Right renal cortex interstitium (tissue), 3 donors: ENCODE measurements around the gene CCDC12. TPM values are rescaled to one million over a fixed set of nuclear protein-coding genes. Genes with fewer than 3 reads are reported as not detected.

Experiments used
- DNase-seq, 3 donors: peaks; one replicate each; pipeline ENCODE4 v3.0.0-alpha.2; 2013; ENCODE audit warnings: low read depth in 3 of 3, low spot score in 2 of 3
- polyA plus RNA-seq, 3 donors: library from polyadenylated mRNA; unstranded; fragments of 120-200 nt; gene quantifications; one replicate each; pipeline ENCODE4 v1.2.1, GENCODE V29; 2013; ENCODE audit not compliant: insufficient read length in 3 of 3

The CCDC12 gene
- polyA plus RNA-seq, 3 donors = 48.4 to 56.9 (median 55.7) TPM

DNA sequence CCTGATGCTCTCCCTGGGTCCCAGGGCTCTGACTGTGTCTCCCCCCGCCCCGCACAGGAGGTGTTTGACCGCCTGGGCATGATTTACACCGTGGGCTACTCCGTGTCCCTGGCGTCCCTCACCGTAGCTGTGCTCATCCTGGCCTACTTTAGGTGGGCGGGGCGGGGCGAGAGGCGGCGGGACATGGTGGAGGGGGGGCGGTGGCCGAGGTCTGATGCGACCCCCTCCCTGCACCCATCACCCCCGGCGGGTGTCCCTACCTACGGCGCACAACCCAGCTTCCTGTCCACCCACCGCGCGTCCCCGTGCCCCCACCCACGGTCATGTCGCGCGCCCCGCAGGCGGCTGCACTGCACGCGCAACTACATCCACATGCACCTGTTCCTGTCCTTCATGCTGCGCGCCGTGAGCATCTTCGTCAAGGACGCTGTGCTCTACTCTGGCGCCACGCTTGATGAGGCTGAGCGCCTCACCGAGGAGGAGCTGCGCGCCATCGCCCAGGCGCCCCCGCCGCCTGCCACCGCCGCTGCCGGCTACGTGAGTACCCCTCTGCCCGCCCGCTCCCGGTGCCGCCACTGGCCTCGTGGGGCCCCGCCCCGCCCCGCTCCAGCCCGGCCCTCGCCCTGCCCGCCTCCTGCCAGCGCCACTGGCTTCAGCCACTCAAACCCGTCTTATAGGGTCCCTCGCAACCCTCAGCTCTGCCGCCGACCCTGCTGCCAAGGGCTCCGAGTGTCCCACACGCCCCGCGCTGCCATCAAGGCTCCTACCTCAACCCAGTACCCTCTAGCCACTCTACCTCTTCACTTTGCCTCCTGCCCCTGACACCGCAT, 78.0 kb downstream of the CCDC12 start:
- DNase-seq = no peak

DNA sequence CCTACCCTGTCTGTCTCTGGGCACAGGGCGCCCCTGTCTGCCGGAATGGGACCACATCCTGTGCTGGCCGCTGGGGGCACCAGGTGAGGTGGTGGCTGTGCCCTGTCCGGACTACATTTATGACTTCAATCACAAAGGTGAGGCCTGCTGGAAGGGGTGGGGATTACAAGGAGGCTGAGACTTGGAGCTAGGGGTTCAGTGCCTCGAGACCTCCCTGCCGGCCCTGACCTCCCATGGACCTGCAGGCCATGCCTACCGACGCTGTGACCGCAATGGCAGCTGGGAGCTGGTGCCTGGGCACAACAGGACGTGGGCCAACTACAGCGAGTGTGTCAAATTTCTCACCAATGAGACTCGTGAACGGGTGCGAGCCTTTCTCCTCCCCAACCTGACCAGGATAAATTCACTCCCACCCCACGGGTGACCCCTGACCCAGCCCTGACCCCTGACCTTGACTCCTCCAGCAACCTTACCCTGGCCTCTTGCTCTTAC, 78.7 kb downstream of the CCDC12 start:
- no peak for DNase-seq

DNA sequence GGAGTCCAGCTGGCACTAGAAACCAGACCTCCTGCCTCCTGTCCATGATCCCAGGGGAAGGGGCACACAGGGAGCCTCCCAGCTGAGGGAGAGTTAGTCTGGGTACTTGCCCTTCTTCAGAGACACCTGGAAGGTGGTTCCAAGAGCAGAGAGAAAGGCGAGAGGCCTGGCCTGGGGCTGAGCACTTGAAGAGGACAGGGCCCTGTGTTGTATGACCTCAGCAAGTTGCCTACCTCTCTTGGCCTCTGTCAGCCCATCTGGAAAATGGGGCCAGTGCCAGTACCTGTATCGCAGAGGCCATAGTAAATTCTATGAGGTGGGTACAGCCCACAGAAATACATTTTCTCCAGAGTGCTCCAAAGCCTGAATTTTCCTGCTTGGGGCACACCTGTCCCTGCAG, 79.5 kb downstream of the CCDC12 start:
- DNase-seq = no peak

DNA sequence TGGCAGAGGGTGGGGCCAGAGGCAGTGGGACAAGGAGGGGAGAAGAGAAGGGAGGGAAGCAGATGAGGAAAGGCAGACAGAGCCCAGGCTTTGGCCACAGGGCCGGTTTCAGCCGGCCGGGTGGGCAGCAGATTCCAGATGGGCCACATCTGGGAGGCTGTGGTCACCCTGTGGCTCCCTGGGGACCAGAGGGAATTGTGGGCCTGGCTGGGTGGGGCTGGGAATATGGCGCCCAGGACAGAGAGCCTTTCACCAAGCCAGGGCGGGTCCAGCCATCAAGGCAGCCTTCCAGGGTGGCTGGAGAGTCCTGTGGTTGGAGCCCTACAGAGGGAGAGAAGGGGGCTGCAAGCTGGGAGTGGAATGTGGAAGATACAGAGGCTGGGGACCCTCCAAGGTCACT, 80.2 kb downstream of the CCDC12 start:
- no peak for DNase-seq

DNA sequence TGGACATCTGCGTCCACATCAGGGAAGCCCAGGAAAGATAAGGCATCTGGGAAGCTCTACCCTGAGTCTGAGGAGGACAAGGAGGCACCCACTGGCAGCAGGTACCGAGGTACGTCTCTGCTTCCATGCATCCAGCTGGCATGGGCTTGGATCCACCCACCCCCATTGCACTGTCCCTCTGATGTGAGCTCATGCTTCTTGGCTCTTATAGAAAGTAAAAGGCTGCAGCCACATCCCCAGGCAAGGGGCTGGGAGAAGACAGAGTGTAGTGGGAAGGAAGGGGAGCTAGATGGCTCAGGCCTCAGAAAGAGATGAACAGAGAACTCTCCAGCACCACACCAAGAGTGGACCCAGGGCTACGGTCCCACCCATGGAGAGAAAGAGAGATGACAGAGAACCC, 80.8 kb downstream of the CCDC12 start:
- DNase-seq = no peak

DNA sequence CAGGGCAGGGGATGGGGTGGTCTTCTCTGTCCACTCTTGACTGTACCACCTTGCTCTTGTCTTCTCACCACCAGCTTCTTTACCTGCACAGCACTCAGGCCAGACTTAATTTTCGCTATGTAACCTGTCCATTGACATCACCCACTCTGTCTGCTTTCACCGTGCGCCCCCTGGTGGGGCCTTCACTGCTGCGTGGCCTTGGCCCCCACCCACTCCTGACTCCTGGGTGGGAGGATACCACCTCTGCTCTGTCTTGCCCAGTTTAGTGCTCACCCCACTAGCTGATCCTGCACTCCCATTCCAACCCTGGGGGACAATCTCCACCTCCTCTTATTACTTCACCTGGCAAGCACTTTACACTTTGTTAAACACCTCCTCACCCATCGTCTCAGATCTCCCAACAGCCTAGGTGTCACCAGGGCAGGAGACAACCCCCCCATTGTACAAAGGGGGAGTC, 81.3 kb downstream of the CCDC12 start:
- DNase-seq = no peak

DNA sequence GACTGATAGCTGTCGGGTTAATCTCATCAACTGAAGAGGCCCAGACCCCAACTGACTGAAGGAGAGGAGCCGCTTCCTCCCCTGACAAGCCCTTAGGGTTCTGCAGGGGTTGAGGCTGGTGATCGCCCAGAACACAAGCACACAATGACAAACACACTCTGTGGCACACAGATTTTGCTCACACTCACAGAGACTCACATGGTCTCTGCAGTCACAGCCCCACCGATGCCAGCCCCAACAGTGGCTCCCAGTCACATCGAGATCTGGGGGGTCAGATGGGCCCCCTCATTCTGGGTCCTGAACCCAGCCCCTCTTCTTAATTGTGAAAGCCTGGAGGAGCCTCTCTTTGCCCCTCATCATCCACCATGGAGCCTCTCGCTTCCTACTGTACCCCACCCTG, 82.3 kb downstream of the CCDC12 start:
- no peak for DNase-seq

DNA sequence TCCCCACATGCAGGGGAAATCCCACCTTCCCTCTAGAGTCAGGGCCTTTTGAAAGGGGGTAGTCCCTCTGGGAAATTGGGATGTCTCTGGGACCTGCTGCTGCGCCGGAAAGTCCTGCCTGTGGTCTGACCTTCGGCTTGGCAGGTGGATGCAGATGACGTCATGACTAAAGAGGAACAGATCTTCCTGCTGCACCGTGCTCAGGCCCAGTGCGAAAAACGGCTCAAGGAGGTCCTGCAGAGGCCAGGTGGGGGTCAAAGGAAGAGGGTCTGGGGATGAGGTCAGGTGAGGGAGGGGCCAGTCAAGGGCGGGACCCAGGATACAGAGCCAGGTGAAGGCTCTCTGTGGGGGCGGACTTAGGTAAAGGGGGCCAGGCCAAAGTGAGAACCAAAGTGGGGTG, 82.8 kb downstream of the CCDC12 start:
- no peak for DNase-seq

DNA sequence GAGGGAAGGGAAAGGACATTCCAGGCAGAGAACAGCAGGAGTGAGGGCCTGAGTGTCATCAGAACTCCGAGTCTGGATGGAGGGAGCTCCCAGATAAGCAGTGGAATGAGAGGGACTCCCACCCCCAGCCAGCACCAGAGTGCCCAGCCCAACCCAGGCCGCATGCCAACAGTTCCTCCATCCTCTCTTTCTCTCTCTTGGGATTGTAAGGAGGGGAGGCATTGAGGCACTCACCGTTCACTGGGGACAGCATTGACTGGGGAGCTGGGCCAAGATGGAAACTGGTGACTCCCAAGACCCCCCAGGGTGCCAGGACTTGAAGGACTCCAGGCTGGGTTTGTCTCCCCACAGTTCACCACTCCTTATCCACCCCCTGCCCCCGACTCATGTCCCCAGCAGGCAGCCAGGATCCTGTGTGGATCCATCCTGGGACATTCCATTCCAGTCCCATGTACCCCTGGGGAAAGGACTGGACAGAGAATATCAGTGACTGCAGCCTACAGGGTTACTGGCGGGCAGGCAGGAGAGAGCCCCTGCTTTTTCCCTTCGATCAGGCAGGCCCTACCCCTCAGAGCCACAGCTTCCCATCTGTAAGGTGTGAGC, 83.3 kb downstream of the CCDC12 start:
- DNase-seq = no peak

DNA sequence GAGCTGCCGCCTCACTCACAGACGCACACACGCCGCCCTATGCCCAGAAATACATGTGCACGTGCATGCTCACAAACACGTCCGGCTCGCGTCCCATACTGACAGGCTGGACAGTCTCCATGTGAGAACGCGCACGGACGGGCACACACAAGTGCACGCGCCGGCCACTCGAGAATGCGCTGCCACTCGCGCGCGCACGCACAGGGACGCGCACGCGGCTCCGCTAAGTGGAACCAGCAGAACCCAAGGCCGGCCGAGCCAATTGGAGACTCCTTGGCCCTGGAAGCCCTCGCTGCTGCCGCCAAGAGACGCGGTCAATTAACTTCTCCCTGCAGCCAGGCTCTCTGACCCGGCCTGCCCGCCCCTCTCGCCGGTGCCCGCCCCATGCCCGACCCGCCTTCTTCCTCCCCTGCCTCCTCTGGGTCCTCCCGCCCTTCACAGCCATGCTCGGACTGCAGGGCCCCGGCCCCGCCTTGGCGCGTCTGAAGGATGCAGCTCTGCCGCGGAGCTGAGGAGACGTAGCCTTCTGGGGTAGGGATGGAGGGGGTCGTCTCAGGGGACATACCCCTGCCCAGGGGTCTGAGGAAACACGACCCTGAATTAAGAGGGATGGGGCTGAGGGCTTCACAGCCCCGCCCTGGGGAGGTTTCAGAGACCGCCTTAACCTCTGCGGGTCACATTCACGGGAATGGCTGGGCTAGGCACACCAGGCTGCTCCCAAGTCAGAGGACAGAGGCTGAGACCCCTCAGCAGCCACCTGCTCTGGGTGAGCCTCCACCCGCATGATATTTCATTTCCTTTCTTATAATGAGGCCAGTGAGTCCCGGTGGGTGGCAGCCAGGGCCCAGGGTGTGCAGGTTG, 84.0 kb downstream of the CCDC12 start:
- DNase-seq = no peak

DNA sequence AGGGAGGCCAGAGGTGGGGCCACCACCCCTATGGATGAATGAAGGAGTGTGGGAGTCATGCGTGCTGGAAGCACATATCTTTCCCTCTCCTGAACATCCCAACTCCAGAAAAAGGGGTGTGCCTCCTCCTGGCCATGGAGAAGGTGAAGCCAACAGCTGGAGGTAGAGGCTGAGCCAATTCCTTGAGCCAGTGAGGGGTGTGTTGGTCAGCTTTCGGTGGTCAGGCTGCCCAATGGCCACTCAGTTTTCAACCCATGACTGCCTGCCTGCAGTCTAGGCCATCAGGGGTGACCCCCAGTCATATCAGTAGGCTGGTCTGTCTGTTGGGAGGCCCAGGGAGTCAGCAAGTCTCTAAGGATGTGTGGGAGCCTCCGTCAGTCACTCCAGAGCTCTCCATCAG, 85.4 kb downstream of the CCDC12 start:
- no peak for DNase-seq

DNA sequence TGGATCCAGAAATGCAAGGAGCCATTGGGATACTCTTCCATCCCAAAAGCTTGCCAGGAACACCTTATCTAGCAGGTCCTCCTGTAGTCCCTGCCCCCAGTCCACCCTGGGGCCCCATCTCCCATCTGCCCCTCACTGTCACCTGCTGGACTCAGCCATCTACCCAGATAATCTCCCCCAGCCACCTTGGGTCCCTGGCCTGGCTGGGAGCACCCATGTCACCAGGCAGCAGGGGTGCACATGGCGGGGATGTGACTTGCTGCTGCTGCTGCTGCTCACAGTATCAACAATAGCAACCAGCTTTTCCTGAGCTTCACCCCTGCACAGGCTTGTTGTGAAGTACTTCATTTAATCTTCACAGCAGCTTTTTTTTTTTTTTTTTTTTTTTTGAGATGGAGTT, 86.4 kb downstream of the CCDC12 start:
- no peak for DNase-seq

DNA sequence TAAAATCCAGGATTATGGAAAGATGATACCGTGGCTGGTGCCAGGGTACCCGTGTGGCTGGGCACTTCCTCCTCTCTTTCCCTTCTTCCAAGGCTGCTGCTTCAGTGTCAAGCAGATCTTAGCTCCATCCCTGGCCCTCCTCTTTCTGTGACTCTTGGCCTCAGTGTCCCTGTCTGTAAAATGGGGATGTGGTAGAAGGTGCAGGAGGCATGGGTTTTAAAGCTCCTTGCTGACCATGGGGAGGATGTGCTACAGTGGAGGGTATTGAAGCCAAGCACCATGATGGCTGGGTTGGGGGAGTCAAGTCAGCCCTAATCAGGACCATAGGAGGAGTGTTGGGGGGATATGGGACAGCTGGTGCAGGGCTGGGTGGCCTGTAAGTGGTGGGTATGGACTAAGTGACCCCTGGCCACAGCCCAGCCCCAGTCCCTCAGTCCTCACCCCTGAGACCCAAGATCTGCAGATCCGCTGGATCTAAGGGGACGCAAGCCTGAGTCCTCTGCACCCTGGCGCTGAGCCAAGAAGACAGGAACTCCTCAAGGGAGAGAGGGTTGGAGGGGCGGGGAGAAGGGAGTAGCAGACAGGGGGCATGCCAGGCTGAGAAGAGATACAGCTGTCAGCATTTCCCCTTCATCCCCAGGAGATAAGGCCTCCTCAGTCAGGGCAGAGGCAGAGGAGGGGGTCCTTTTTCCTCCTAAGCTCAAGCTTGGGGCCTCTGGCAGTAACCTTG, 87.0 kb downstream of the CCDC12 start:
- no peak for DNase-seq

DNA sequence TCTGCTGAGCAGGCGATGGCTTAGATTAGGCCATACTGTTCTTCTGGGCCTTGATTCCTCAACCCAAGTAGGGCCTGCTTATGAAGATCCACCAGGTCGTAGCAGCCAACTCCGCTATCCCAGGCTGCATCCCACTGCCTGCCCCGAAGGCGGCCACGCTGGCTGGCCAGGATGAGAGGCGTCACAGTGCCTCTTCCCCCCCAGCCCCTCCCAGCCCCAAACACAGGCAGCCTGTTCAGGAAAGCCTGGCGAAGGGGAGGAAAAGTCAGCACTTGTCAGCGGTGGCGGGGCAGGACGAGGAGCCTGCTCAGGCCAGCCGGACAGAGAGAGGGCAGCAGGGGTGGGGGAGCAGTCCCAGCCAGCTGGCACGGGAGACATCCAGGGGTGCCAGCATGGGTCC, 87.8 kb downstream of the CCDC12 start:
- DNase-seq = no peak

DNA sequence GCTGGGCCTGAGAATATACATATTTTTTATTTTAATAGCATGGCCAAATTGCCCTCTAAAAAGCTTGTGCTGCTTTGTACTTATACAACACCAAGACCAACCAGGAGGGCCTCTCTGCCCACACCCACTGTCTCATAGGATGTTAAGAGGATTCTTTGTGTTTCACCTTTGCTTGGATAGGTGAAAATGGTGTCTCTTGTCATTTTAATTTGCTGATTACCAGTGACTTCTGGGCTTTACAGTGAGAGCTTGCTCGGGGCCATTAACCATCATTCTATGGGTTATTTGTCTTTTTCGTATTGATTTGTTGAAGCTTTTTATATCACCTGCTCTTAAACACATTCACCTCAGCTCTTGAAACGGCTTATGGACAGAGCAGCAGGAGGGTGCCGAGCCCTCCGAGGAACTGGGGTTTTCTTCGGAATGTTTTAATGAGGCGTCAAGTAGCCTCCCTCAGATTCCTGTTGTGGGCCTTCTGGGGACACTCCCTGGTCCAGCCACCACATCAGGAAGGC, 88.5 kb downstream of the CCDC12 start:
- DNase-seq = no peak

DNA sequence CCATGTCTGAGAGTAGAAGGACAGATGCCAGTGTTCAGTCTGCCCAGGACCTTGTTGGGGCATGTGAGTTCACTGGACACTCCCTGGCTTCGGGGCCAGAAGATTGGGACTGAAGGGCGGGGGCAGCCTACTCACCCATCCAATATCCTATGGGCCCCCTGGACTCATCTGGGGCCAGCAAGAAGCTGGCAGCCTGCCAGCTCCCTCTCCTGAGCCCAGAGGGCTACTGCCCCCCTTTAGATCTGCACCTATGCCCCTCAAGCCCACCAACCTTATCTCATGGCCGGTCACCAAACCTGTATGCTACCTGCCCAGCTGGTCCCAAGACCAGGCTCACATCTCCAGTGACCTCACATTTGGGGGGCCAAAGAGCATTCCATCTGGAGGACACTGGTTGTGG, 90.9 kb downstream of the CCDC12 start:
- DNase-seq = no peak

DNA sequence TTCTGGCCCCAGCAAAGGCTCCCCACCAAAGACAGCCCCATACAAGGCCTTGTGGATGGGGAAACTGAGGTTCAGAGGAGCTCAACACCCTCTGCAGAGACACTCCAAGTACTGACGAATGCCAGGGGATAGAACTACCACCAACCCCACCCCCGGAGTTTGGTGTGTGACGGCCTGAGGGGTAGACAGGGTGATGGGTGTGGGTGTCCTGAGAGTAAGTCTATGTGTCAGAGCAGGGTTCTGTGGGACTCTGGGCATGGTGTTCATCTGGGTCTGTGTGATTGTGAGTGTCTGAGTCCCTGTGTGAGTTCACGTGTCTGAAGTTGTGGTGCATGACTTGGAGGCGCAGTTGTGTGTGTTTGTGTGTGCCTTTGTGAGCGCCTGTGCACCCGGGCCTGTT, 91.6 kb downstream of the CCDC12 start:
- DNase-seq = no peak

DNA sequence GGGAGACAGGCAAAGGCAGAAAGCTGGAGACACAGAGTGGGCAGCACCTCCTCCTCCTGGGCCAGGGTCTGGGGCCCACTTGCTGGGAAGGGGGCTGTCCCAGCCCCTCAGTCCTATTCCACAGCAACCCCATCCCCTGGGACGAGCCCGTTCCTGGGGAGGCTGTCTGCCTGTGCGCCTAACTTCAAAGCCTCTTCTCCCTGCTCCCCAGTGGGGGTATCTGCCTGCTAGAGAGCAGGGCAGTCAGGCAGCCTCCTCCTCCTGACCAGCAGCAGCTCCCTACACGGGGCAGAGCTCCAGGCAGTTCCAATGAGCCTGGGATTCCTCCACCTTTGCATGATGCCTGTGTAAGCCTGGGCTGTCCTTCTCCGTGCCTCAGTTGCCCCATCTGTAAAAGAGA, 92.1 kb downstream of the CCDC12 start:
- no peak for DNase-seq

DNA sequence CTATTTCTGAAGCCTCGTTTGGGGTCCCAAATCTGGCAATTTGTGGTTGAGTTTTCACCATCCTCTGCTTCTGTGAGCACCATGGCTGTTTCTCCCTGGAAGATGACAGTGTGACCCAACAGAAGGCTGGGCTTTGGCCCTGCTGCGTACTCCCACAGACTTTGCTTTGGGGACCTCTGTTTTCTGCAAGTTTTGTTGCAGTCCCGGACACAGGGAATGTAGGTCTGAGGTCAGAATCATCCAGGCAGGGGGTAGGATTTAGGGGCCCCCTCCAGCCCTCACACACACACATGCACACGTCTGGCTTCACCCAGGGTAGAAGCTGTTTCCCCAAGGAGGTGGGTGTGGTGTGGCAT, 92.7 kb downstream of the CCDC12 start:
- DNase-seq = no peak

DNA sequence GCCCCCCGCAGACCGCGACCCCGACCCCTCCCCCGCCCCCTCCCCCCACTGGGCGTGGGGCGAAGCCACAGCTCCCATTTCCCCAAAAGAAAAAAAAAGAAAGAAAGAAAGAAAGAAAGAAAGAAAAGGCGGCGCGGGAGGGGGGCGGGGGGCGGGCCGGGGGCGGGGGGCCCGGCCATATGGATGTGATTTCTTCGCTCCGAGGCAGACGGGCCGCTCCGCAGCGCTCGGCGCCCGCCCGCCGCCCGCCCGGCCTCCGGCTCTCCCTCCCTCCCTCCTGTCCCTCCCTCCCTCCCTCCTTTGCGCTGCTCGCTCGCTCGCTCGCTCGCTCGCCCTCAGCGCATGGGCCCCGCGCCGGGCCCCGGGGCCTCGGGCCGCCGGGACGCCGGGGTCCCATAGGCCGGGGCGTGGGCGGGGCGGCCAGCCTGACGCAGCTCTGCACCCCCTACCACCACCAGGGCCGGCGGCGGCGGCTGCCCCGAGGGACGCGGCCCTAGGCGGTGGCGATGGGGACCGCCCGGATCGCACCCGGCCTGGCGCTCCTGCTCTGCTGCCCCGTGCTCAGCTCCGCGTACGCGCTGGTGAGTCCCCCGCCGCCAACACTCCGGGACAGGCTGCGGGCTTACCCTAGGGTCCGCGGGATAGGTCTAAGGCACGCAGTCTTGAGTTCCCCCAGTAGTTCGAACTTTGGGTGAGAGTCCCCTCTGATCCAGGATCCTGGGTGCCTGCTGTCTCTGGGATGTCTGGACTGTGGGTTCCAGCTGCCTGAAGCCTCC, 93.3 kb downstream of the CCDC12 start:
- no peak for DNase-seq
